T-helper 9 cell (primary cell): ENCODE measurements around the gene KPNA3.
A peak's percentile ranks its signal among the peaks of the same experiment; 100 is the strongest.
"Not testable (repeated sequence)": the region's sequence is repeated elsewhere in the genome, so short reads cannot be mapped to it uniquely, and the experiment has no call there.

Source experiments
- DNase-seq: peaks from one replicate; pipeline ENCODE4 v3.0.0-alpha.2; 2020
- total RNA-seq, 2 donors: gene quantifications; one replicate each; lab custom pipeline; 2026; lab: John Stamatoyannopoulos, UW

Gene KPNA3, protein sequence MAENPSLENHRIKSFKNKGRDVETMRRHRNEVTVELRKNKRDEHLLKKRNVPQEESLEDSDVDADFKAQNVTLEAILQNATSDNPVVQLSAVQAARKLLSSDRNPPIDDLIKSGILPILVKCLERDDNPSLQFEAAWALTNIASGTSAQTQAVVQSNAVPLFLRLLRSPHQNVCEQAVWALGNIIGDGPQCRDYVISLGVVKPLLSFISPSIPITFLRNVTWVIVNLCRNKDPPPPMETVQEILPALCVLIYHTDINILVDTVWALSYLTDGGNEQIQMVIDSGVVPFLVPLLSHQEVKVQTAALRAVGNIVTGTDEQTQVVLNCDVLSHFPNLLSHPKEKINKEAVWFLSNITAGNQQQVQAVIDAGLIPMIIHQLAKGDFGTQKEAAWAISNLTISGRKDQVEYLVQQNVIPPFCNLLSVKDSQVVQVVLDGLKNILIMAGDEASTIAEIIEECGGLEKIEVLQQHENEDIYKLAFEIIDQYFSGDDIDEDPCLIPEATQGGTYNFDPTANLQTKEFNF
- 26.3 to 47.2 reads per million in 2 donors for total RNA-seq

DNA sequence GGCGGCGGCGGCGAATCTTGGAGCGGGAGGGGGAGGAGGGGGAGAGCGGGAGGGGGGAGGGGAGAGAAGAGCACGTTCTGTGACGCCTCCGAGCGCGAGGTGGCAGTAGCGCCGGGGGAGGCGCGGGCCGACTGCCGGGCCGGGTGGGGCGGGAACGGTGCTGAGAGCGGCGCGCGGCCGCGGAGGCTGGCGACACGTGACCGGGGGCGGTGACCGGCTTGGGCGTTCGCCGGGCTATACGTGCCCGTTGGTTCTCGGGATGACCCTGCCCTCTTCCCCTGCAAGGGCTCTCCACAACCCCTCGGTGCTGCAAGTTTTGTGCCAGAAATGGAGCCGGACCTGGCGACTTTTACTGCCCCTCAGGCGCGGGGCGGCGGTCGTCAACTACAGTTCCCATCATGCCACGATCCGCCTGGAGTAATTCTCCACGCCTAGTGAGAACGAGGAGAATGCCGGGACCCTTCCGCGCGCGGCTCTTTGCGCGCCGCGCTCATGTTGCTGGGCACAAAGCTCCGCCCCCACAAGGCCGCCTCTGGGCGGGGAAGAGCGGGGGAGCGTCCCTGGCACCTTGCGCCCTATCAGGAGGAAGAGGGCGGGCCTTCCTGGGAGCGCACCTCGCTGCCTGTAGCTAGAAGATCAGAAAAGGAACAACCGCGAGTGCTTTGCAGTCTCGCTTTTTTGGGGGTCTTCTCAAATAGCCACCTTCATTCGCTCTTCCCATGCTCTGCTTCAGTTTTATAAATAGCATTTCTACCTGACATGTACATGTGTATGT is at the start of gene KPNA3:
Gene KPNA3 (minus strand): TSS at position 133 of the 775 bp plus-strand sequence. CDS start 176 bp downstream, outside the sequence.
- DNase-seq: peak; percentile 89

DNA sequence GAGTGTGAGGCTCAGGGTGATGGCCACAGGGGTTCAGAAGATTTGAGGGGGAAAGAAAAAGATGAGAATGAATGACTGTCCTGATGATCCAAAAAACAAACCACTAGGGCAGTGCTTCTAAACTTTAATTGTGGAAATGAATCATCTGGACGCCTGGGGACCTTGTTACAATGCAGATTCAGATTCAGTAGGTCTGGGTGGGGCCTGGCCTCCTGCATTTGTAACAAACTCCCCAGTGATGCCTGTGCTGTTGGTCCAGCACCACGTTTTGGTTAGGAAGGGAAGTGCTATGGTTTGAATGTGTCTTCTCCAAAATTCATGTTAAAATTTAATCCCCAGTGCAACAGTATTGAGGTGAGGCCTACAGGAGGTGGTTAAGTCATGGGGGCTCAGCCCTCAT is 49.5 kb upstream of the KPNA3 start:
- DNase-seq: no peak

DNA sequence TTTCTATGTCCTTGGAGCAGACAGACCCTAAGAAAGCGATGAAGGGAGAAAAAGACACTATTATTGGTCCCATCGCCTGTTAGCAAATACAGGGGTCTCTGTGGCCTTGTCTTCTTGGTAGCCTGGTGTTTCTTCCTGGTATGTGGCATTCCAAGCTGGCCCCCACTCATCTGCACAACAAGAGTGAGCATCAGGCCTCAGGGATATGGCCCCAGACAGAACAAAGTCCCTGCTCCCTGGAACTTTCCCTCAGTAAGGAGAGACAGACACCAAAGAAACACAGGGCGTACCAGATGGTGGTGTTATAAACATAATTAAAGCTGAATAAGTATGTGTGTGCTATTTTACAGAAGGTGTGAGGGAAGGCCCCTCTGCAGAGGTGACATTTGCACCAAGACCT is 48.2 kb upstream of the KPNA3 start:
- DNase-seq: no peak

DNA sequence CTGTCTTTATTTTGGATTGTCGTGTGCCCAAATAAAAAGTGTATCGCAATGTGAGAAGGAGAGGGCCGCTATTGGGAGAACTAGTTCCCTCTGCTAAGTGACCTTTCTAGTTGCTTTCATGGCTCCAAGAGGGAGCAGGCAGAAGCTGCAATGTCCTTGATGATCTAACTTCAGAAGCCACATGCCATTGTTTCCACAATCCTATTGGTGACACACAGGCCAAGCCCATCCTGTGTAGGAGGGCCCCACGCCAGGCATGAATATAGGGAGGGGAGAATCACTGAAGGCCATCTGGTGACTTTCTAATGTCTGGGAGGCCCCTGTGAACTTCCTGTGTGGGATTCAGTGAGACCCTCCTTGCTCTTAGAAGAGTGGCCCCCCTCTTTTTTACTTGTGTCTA is 47.8 kb upstream of the KPNA3 start:
- no peak for DNase-seq

DNA sequence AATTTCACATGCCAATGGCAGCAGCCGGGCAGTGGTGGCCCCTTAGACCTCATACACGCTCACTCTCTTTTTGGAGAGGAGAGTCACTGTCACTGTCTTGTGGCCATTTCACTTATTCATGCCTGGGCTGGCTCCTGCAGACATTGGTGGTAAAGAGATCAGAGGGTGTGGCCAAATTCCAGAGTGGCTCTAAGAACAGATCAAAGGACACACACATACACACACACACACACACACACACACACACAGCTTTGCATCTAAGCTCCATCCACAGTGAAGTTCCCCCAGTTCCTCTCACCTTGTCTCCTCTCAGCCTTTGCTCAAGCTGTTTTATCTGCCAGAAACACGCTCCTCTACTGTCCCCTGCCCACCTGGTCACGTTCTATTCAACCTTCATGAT is 46.5 kb upstream of the KPNA3 start:
- DNase-seq: no peak

DNA sequence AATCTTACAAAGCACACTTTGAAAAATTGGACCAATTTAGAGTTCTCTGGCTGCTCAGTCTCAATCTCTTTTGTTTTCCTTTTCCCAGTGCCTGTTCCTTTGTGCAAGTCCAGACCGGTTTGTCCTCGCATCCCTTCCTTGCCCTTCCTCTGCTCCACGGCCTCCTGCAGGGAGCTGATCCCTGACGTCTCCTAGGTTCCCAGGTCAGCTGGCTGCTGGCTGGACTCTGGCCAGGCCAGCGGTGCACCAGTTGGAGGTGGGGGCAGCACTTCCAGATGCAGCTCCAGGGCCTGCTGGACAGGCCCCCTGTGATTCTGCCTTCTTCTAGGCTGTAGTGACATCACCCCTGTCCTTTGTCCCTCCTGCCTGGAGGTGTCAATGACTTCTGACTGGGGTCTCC is 44.0 kb upstream of the KPNA3 start:
- no peak for DNase-seq

DNA sequence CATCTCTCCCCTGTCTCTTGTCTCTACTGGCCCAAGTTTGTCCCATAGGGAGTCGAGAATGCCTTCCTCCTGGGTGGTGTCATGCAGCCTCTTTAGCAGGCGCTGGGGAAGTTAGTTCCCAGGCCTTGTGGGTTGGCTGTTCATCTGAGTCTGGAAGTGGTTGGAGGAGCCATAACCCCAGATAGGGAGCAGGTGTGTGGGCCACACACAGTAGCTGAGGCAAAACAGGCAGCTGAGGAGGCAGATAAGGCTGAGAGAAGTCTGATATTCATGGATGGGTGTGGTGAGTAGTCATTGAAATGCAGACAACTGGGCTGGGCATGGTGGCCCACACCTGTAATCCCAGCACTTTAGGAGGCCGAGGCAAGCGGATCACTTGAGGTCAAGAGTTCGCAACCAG is 40.9 kb upstream of the KPNA3 start:
- no peak for DNase-seq

DNA sequence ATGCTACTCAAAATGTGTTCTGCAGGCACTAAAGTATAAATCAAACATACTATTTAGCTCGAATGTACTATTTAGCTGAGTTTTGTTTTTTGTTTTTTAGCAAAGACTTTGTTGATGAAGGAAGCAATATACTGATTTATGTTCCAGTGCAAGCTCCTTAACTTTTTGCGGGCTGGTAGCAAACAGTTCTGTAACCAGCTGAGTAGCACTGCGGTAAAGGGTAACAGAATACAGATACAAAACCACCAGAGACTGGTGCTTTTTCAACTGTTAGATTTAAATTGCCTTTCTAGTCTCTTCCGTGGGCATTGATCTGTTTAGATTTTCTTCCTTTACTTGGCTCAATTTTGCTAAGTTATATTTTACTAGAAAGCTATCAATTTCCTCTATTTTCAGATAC is 39.0 kb upstream of the KPNA3 start:
- DNase-seq: no peak

DNA sequence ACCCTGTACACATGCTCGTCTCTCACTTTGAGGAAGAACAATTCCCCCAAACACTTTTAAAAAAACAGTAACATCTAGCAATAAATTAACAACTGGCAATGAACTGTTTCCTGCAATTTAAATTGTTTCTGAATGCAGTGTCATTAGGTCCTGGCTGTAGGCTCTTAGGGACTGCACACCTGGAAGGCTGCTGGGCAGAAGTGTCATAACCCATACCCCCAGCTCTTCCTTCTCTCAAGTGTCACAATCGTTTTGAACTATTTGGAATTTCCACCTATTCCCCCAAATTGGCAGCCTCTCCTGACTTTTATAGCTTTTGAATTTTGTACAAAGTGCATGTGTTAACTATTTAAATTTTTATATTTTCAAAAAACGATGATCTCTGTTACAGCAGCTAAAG is 38.2 kb upstream of the KPNA3 start:
- no peak for DNase-seq

DNA sequence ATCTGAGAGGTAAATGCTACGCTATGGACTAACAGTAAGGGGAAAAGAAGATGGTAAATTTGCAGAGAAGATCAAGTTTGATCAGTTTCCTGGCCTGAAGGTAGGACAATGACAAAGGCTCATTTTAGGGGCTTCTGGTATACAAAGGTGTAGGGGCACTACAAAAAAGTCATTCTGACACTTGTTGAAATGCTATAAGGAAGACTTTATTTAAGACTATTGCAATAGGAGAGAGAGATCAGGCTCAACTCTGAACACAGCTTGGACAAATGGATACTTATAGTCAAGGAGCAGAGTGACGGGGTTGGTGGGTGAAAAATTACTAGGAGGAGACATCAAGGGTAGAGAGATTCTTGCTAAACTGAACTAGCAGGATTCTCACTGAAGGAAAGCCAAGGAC is 37.2 kb upstream of the KPNA3 start:
- no peak for DNase-seq

DNA sequence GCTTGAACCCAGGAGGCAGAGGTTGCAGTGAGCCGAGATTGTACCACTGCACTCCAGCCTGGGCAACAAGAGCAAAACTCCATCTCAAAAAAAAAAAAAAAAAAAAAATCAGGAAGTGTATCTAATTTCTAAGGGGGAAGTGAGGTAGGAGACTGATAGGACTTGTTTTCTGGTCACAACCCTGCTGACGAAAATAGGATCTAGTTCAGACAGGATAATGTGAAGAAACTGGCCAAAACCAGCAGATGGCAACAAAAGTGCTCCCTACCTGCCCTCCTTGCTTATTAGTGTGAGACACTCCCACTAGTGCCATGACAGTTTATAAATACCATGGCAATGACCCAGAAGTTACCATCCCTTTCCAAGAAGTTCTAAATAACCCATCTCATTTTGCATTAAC is 36.0 kb upstream of the KPNA3 start:
- no peak for DNase-seq

DNA sequence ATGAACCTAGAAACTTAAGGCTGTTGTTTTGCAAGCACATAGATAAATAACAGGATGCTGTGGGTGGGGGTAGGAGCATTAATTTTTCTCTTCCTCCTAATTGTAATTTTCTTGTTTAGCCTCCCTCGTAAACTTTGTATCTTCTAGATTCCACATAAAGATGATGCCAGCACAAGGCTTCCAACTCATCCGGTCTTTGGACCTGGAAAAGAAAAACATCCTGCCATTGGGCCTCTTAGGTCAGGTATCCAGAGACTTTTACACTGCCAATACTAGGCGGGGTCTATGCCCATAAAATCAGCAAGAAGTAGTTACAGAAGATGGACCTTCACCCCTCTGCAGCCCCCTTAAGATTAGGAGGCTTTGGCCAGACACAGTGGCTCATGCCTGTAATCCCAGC is 35.4 kb upstream of the KPNA3 start:
- no peak for DNase-seq

DNA sequence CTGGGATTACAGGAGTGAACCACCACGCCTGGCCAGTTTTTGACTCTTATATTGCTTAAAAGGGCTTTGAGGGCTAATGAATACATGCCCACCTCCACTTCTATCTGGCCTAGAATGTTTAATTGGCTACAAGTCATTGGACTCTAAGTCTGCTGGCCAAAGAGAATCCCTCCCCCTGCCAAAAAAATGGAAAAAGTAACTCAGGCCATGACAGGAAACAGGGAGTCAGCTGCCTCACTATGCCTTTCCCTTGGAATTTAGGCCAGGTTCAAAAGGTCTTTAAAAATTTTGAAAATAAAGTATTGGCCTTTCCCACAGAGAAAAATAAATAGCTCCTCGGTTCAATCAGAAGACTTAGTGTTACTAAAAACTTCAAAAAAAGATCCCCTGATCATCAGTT is 34.9 kb upstream of the KPNA3 start:
- DNase-seq: no peak

DNA sequence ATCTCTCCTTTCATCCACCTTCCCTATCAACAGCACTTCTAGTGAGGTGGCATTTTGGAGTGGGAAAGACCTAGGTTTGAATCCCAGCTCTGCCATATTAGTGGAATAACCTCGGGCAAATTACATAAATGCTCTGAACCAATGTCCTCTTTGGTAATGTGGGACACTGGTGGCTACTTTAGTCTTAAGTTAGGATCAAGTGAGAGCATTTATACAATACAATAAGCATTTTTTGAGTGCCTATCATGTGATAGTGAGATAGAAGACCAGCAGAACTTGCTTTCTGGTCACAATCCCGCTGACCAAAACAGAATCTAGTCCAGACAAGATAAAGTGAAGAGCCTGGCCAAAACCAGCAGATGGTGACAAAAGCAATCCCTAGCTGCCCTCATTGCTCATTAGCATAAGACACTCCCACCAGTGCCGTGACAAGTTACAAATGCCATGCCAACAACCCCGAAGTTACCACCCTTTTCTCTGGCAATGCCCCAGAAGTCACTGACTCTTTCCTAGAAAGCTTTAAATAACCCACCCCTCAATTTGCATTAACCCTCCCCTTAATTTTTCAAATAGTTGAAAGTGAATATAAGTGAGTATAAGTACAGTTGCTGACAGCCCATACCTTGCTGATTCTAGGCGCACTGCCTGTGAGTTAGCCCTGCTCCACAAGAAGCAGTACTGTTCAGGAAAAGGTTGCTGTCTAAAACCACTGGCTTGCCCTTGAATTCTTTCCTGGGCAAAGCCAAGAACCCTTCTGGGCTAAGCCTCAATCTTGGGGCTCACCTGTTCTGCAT is 28.9 kb upstream of the KPNA3 start:
- DNase-seq: no peak

DNA sequence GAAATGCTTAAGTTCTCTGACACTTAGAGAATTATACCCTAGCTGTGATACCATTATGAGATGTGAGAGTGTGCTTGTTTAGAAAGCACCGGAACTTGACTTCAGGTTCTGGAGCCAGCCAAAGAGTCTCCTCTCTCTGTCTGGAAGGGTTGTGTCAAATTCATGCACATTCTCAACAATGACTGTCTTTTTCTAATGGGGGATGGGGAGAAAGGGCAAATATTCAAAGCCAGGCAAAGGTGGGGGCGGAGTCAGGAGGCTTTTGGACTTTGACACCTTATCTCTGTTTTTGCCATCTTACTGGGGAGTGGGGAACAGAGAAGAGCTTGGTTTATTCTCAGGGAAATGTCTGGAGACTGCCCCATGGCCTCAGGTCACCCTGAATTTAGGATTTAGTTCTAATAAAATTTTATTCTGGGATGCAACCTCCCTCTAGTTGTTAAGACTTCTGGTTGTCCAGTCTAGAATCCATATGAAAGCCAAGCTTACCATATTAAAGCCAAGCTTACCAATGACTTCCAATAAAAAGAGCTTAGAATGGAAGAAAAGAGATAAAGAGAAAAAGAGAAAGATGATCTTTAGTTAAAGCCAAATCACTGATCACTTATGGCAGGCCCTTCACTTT is 28.2 kb upstream of the KPNA3 start:
- DNase-seq: no peak

DNA sequence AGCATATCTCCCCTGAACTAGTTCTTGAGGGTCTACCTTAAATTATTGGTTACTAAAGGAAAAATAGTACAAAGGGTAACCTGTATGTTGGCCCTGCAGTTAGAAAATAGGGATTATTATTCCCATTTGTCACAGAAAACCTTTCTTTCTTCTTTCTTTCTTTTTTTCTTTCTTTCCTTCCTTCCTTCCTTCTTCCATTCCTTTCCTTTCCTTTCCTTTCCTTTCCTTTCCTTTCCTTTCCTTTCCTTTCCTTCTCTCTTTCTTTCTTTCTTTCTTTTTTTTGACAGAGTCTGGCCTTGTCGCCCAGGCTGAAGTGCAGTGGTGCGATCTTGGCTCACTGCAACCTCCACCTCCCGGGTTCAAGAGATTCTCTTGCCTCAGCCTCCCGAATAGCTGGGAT is 23.6 kb upstream of the KPNA3 start:
- not testable (repeated sequence) for DNase-seq

DNA sequence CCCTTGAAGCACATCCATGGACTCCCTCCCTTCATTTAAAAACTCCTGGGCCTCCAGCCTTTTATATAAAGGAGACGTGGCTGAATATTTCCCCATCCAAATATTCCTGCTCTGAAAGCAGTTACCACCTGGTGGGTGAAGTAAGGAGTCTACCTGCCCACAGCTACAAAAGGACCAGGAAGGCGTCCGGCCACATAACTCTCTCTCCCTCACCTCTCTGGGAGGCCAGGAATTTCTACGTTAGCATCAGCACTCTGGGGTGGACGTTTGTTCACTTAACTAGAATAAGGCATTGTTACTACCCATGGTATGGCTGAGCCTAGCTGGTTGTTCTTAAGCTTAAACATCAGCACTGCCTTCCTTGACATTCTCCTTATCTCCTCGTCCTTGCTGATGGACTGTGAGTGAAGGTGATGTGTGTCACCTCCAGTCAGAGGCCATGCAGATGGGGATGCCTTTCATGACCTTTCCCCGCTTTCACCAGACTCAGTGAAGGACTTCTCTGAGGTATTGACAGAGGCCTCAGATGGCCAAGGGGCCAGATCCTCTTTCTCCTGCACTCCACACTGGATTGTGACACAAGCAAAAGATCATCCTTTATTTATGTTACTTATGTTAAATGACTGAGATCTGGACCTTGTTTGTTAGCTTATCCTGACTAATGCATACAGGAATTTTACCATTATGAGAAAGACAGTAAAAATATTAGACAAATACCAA is 22.2 kb upstream of the KPNA3 start:
- no peak for DNase-seq

DNA sequence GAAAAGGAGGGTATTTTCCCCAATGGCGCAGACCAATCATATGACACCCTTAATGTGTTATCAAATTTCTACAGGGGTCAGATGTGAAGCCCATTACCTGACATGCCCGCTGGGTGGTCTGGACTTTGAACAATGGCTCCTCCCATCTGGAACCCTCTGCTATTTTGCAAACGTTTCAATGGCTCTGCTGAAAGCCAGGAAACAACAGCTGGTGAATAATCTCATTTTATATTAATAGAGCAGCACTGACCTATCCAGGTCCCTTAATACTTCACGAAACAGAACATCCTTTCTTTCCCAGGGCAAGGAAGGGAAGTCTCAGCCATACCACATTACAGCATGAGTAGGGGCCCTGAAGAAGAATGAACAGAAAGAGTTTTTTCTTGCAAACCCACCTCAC is 20.3 kb upstream of the KPNA3 start:
- no peak for DNase-seq

DNA sequence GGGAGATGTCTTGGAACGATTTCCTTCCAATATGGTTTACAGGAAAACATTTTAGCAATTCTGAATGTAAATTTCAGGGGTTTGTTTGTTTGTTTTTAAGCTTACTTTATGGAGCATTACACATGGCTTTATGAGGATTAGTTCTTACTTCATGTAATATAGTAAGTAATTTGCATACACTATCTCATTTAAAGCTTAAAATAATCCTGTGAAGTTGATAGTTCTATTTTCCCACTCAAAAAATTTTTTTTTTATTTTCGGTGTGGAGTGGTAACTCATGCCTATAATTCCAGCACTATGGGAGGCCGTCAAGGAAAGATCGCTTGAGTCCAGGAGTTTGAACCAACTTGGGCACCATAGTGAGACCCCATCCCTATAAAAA is 19.0 kb upstream of the KPNA3 start:
- DNase-seq: no peak

DNA sequence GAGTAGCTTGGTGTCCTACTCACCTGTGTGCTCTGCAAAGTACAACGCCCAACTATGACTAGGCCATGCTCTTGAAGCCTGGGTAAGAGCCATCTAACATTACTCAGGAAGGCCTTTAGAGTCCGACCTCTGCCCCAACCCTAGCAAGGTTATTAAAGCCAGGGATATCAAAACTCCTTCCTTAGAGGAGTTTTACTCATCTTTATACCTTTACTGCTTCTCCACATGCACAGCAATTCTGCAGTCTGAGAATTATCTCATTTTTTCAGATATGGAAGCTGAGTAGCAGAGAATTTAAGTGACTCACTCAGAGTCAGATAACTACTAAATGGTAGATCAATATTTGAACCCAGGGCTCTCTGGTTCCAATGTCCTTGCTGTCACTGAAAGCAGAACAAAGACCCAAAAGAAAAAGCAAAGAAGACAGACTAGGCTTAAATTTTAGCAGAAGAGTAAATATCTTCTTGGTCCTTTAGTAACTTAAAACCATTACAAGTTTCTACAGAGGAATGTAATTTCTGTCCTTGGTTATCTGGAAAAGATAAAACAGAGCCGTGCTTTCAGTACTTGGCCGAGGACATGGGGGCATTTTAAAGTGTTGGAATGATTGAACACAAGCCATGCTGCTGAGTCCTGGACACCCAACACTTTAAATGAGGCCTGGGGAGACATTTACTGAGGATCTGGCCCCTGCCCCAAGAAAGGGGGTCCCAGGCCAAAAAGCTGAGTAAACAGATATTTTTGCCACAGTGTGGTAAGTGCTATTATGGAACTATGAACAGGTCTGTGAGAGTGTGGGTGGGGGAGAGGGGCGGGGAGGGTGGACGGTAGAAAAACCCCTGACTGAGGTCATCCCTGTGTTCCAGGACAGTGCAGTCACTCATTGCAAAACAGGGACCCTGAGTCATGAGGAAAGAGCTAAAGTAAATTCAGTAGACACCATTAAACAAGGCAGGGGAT is 18.4 kb upstream of the KPNA3 start:
- DNase-seq: no peak

DNA sequence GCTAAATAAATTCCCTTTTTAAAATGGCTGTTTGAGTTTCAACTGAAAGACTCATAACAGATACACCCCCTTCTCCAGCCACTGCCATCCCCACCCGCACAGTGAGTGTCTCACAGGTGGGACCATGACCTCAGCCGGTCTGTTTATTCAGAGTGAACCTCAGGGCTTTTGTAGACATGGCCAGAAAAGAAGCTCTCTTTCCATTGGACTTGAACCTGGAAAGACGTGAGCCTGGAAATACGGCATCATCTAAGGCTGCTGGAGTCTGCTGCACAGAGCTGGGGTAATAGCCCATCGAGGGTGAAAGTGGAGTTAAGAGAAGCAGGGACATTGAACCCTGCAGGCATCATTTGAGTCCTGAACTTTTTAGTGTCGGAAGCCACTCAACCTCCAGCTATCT is 15.2 kb upstream of the KPNA3 start:
- no peak for DNase-seq
